ENCODE results near the gene LINGO3. TPM values are rescaled to one million over a fixed set of nuclear protein-coding genes. Genes with fewer than 3 reads are reported as not detected.

The LINGO3 gene
- polyA plus RNA-seq, 1 donor (not counting 4 experiments of a cell fraction or from before 2014, with no cell fraction given) = not detected

- Histone ChIP-seq H3K27me3 (ENCODE audit: control insufficient read depth, extremely low read depth, insufficient read depth, low read length) (no peaks in the 10 kb centered on the region), H3K9me3 (ENCODE audit: control insufficient read depth, low read depth, low read length) (no peaks in the 10 kb centered on the region), H3K4me2 (ENCODE audit: control insufficient read depth, extremely low read depth, insufficient read depth, low read depth, low read length) (no peak overlapping the region), H2AFZ (ENCODE audit: control insufficient read depth, low read length) (no peak overlapping the region), H3K9me1 (ENCODE audit: control insufficient read depth, extremely low read depth, insufficient read depth, low read length) (no peaks in the 10 kb centered on the region), H3K9ac (ENCODE audit: control insufficient read depth, extremely low read depth, insufficient read depth, low read length) (no peak overlapping the region), H3K4me3 (ENCODE audit: control insufficient read depth in 2 of 3, extremely low read depth in 1 of 3, insufficient read depth in 2 of 3, low read depth in 1 of 3, low read length in 3 of 3) (no peak overlapping the region), H3K27ac (ENCODE audit: control insufficient read depth, insufficient read depth, low read length) (no peak overlapping the region), H3K4me1 (ENCODE audit: control insufficient read depth, extremely low read depth, insufficient read depth, low read length) (peaks cover 10% of the 10 kb centered on the region), H3K79me2 (ENCODE audit: control insufficient read depth, insufficient read depth, low read length) (peaks cover 18% of the 10 kb centered on the region), H4K20me1 (ENCODE audit: control insufficient read depth, extremely low read depth, insufficient read depth, low read length) (peaks cover 15% of the 10 kb centered on the region), H3K36me3 (ENCODE audit: control insufficient read depth in 2 of 2, extremely low read depth in 1 of 2, insufficient read depth in 2 of 2, low read length in 2 of 2) (peaks cover 9 to 10% of the 10 kb centered on the region in 2 experiments)
- DNase-seq (ENCODE audit: low read depth, low spot score) (no peak), FAIRE-seq (no peak)
- TF ChIP-seq CTCF (optimal IDR thresholded peaks at IDR 0.05 in 1 of 3, IDR thresholded peaks at IDR 0.05 in 1 of 3, conservative IDR thresholded peaks at IDR 0.05 in 1 of 3; ENCODE audit: extremely low read depth in 1 of 3, insufficient read depth in 2 of 3, low read length in 3 of 3) = no peak
- TF ChIP-seq EZH2 (IDR thresholded peaks at IDR 0.05; ENCODE audit: low read length) = no peak
- dilution Hi-C loops (cut with MboI; ENCODE audit: extremely low pct_ligation_motif_present, low sequenced_read_pairs) = no loop called here
Observed at GRCh38 chr19:2277138-2277537, 30.8 kb downstream of the LINGO3 start.

- FAIRE-seq (no peak), DNase-seq (ENCODE audit: low read depth, low spot score) (no peak)
- dilution Hi-C loops (cut with MboI; ENCODE audit: extremely low pct_ligation_motif_present, low sequenced_read_pairs) = no loop called here
- TF ChIP-seq CTCF (optimal IDR thresholded peaks at IDR 0.05 in 1 of 3, IDR thresholded peaks at IDR 0.05 in 1 of 3, conservative IDR thresholded peaks at IDR 0.05 in 1 of 3; ENCODE audit: extremely low read depth in 1 of 3, insufficient read depth in 2 of 3, low read length in 3 of 3) = no peak
- TF ChIP-seq EZH2 (IDR thresholded peaks at IDR 0.05; ENCODE audit: low read length) = no peak
- H3K9me1 ChIP-seq (ENCODE audit: control insufficient read depth, extremely low read depth, insufficient read depth, low read length) = no peaks in the 10 kb centered on the region
- H3K36me3 ChIP-seq (ENCODE audit: control insufficient read depth in 2 of 2, extremely low read depth in 1 of 2, insufficient read depth in 2 of 2, low read length in 2 of 2) = peaks cover 13 to 15% of the 10 kb centered on the region in 2 experiments
- H3K9me3 ChIP-seq (ENCODE audit: control insufficient read depth, low read depth, low read length) = no peaks in the 10 kb centered on the region
- no peaks in the 10 kb centered on the region for H3K27me3 ChIP-seq (ENCODE audit: control insufficient read depth, extremely low read depth, insufficient read depth, low read length)
- H2AFZ ChIP-seq (ENCODE audit: control insufficient read depth, low read length) = no peak overlapping the region
- H3K79me2 ChIP-seq (ENCODE audit: control insufficient read depth, insufficient read depth, low read length) = peaks cover 23% of the 10 kb centered on the region
- H3K9ac ChIP-seq (ENCODE audit: control insufficient read depth, extremely low read depth, insufficient read depth, low read length) = no peak overlapping the region
- H3K4me1 ChIP-seq (ENCODE audit: control insufficient read depth, extremely low read depth, insufficient read depth, low read length) = peaks cover 14% of the 10 kb centered on the region
- H4K20me1 ChIP-seq (ENCODE audit: control insufficient read depth, extremely low read depth, insufficient read depth, low read length) = peaks cover 19% of the 10 kb centered on the region
- no peak overlapping the region for H3K4me3 ChIP-seq (ENCODE audit: control insufficient read depth in 2 of 3, extremely low read depth in 1 of 3, insufficient read depth in 2 of 3, low read depth in 1 of 3, low read length in 3 of 3)
- no peak overlapping the region for H3K27ac ChIP-seq (ENCODE audit: control insufficient read depth, insufficient read depth, low read length)
- no peak overlapping the region for H3K4me2 ChIP-seq (ENCODE audit: control insufficient read depth, extremely low read depth, insufficient read depth, low read depth, low read length)
Observed at GRCh38 chr19:2276429-2276986, 31.4 kb downstream of the LINGO3 start.

All from keratinocyte (primary cell).